GM23338 (cell line): ENCODE results near the gene EPS8L2. TPM values are rescaled to one million over a fixed set of nuclear protein-coding genes. Genes with fewer than 3 reads are reported as not detected.

ENCODE experiments used
- ATAC-seq: fragments of 200-7000 bp; cut with Tn5 transposase; 3 replicates; pipeline ENCODE4 v1.9.1; 2020
- DNase-seq: peaks from one replicate; pipeline ENCODE4 v3.0.0-alpha.2; 2015; ENCODE audit warnings: low spot score
- H2AFZ ChIP-seq: fragments of 200-600 bp; sonication (generic); 2 replicates; pipeline ENCODE4 v1.8.0; 2016; ENCODE audit warnings: antibody characterized with exemption, mild to moderate bottlenecking, moderate library complexity
- H3F3A ChIP-seq: fragments of 200-600 bp; sonication (generic); replicated peaks from 2 replicates; pipeline ENCODE4 v1.8.0; 2017; ENCODE audit warnings: antibody characterized with exemption, mixed run types, low read depth
- H3K27ac ChIP-seq: fragments of 200-600 bp; sonication (generic); 2 replicates; pipeline ENCODE4 v1.6.1; 2016; ENCODE audit warnings: low read depth
- H3K27me3 ChIP-seq: fragments of 200-600 bp; sonication (generic); 2 replicates; pipeline ENCODE4 v1.8.0; 2016; ENCODE audit warnings: mild to moderate bottlenecking, mixed run types, moderate library complexity; ENCODE audit not compliant: insufficient read depth
- H3K36me3 ChIP-seq: fragments of 200-600 bp; sonication (generic); 2 replicates; pipeline ENCODE4 v1.8.0; 2016; ENCODE audit warnings: mild to moderate bottlenecking; ENCODE audit not compliant: insufficient read depth
- H3K4me1 ChIP-seq: fragments of 200-600 bp; sonication (generic); 2 replicates; pipeline ENCODE4 v1.8.0; 2016; ENCODE audit warnings: mild to moderate bottlenecking, moderate library complexity; ENCODE audit not compliant: insufficient read depth
- H3K4me2 ChIP-seq: fragments of 200-600 bp; sonication (generic); 2 replicates; pipeline ENCODE4 v1.7.1; 2017; ENCODE audit warnings: mixed run types
- H3K4me3 ChIP-seq: fragments of 200-600 bp; sonication (generic); 2 replicates; pipeline ENCODE4 v1.6.1; 2016; ENCODE audit warnings: mixed run types
- H3K79me2 ChIP-seq: fragments of 200-600 bp; sonication (generic); replicated peaks from 2 replicates; pipeline ENCODE4 v1.8.0; 2017; ENCODE audit warnings: mild to moderate bottlenecking; ENCODE audit not compliant: insufficient read depth
- H3K9me2 ChIP-seq: fragments of 200-600 bp; sonication (generic); 2 replicates; pipeline ENCODE4 v1.8.0; 2017; ENCODE audit not compliant: insufficient read depth
- H4K20me1 ChIP-seq: fragments of 200-600 bp; sonication (generic); replicated peaks from 2 replicates; pipeline ENCODE4 v1.8.0; 2017; ENCODE audit warnings: mild to moderate bottlenecking; ENCODE audit not compliant: insufficient read depth
- H3K27ac Mint-ChIP-seq: 2 replicates; pipeline ENCODE4 v1.8.0; 2020; ENCODE audit warnings: inconsistent platforms, mild to moderate bottlenecking, moderate library complexity, mixed read lengths
- H3K27me3 Mint-ChIP-seq: 3 replicates; pipeline ENCODE4 v1.8.0; 2022; ENCODE audit warnings: low read depth, mild to moderate bottlenecking, moderate library complexity, mixed read lengths, inconsistent platforms; ENCODE audit not compliant: insufficient read depth, poor library complexity
- H3K36me3 Mint-ChIP-seq: 3 replicates; pipeline ENCODE4 v1.8.0; 2021; ENCODE audit warnings: low read depth, mild to moderate bottlenecking, inconsistent platforms, moderate library complexity, mixed read lengths
- H3K4me1 Mint-ChIP-seq: 3 replicates; pipeline ENCODE4 v1.8.0; 2020; ENCODE audit warnings: mild to moderate bottlenecking, inconsistent platforms, mixed read lengths
- H3K4me3 Mint-ChIP-seq: 3 replicates; pipeline ENCODE4 v1.8.0; 2021; ENCODE audit warnings: moderate library complexity, mild to moderate bottlenecking, inconsistent platforms, mixed read lengths
- H3K9me3 Mint-ChIP-seq: 3 replicates; pipeline ENCODE4 v1.8.0; 2020; ENCODE audit warnings: moderate library complexity, mild to moderate bottlenecking, inconsistent platforms, mixed read lengths
- CREB1 ChIP-seq: fragments of 250-450 bp; sonication (Bioruptor Pico); IDR thresholded peaks from 2 replicates; pipeline ENCODE4 v1.5.0; 2020; ENCODE audit warnings: low read depth, mild to moderate bottlenecking, moderate library complexity
- CTCF ChIP-seq, 2 experiments: fragments of 200-600 bp in 1 of 2; sonication (generic) in 1 of 2; conservative IDR thresholded peaks; 2 replicates each; pipeline versions ENCODE4 v1.5.1 to v1.6.1; 2016 to 2017; ENCODE audit warnings: antibody characterized with exemption in 2 of 2, low read depth in 2 of 2, mild to moderate bottlenecking in 2 of 2, moderate library complexity in 1 of 2
- EZH2 ChIP-seq: fragments of 200-600 bp; sonication (generic); IDR thresholded peaks from one replicate; pipeline ENCODE4 v1.8.0; 2017; ENCODE audit warnings: antibody characterized with exemption, mild to moderate bottlenecking, low read depth; ENCODE audit not compliant: unreplicated experiment
- EZH2phosphoT487 ChIP-seq: fragments of 200-600 bp; sonication (generic); IDR thresholded peaks from one replicate; pipeline ENCODE4 v1.8.1; 2018; ENCODE audit warnings: antibody characterized with exemption; ENCODE audit not compliant: unreplicated experiment
- JUNB ChIP-seq: IDR thresholded peaks from one replicate; pipeline ENCODE4 v1.6.1; 2016; ENCODE audit warnings: antibody characterized with exemption; ENCODE audit not compliant: unreplicated experiment
- POLR2AphosphoS5 ChIP-seq: IDR thresholded peaks from 2 replicates; pipeline ENCODE4 v1.6.1; 2016; ENCODE audit warnings: antibody characterized with exemption, low read depth
- REST ChIP-seq: IDR thresholded peaks from one replicate; pipeline ENCODE4 v1.6.1; 2018; ENCODE audit warnings: antibody characterized with exemption; ENCODE audit not compliant: unreplicated experiment
- STAT1 ChIP-seq: IDR thresholded peaks from one replicate; pipeline ENCODE4 v1.6.1; 2016; ENCODE audit warnings: antibody characterized with exemption; ENCODE audit not compliant: unreplicated experiment
- ZNF114 ChIP-seq: fragments of 250-450 bp; sonication (Bioruptor Pico); IDR thresholded peaks from 2 replicates; pipeline ENCODE4 v1.5.0; 2020; ENCODE audit warnings: mild to moderate bottlenecking, moderate library complexity
- polyA plus RNA-seq: library from polyadenylated mRNA; unstranded; fragments of >200 nt; fragmentation: Nextera tagmentation; extraction: Ambion mirVana; gene quantifications from 2 replicates; pipeline ENCODE4 v1.2.1, GENCODE V29; 2016
- total RNA-seq: library from RNA; depleted of rRNA; stranded (reverse); fragments of >200 nt; shearing (Covaris generic); gene quantifications from 2 replicates; pipeline ENCODE4 v1.2.3, GENCODE V29; 2014
- TF ChIP-seq, protein P1 (sequence below): IDR thresholded peaks from 2 replicates; pipeline ENCODE4 v1.6.1; 2016; ENCODE audit warnings: antibody characterized with exemption

The EPS8L2 gene
- total and polyA plus RNA-seq, 2 experiments from 2014 or later = 38.7 to 59.4 TPM

DNA sequence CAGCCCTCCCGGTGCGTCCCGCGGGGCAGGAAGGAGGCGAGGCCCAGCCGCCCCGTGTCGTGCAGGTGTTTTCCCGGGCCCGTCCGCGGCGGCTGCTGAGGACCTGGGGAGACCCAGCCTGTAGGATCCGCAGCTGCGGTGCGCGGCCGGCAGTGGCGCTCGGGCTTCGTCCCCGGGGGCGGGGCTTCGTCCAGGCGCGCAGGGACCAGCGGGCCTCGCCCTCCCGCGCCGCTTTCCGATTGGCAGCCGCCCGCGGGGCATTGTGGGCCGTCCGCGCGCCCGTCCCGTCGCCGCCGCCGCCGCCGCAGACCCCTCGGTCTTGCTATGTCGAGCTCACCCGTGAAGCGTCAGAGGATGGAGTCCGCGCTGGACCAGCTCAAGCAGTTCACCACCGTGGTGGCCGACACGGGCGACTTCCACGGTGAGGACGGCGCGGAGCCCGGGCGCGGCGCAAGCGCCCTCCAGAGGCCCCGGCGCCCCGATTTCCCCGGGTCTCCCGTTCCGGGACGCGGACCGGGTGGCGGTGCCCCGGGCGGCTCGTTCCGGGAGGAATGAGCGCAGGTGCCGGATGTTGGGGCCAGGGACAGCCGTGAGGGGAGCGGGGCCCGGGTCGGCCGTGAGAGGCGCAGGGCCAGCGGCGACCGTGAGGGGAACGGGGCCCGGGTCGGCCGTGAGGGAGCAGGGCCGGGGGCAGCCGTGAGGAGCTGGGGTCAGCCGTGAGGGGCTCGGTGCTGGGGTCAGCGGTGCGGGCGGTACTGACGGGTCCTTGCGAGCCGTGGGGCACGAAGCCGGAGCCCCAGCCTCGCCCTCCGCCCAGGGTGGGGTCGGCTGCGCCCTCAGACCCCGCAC is 41.4 kb downstream of the EPS8L2 start, which contains the start of gene TALDO1 (continued):
- peak; percentile 30 for TF ChIP-seq REST
- TF ChIP-seq CTCF (conservative IDR thresholded peaks at IDR 0.05; ENCODE audit: low read depth in 2 of 2) = 0 out of 4 replicates have a peak, but pooled peaks of 1 of the 2 experiments have one; percentile 11
- TF ChIP-seq ZNF114 = no peak
- TF ChIP-seq POLR2AphosphoS5 = peak; percentile 93
- no peak for TF ChIP-seq JUNB
- TF ChIP-seq, protein P1, sequence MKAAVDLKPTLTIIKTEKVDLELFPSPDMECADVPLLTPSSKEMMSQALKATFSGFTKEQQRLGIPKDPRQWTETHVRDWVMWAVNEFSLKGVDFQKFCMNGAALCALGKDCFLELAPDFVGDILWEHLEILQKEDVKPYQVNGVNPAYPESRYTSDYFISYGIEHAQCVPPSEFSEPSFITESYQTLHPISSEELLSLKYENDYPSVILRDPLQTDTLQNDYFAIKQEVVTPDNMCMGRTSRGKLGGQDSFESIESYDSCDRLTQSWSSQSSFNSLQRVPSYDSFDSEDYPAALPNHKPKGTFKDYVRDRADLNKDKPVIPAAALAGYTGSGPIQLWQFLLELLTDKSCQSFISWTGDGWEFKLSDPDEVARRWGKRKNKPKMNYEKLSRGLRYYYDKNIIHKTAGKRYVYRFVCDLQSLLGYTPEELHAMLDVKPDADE = no peak
- TF ChIP-seq EZH2phosphoT487 = no peak
- no peak for TF ChIP-seq EZH2
- TF ChIP-seq CREB1 (CRISPR knock-in tag) = 0 out of 2 replicates have a peak, but pooled peaks have one; percentile 24

DNA sequence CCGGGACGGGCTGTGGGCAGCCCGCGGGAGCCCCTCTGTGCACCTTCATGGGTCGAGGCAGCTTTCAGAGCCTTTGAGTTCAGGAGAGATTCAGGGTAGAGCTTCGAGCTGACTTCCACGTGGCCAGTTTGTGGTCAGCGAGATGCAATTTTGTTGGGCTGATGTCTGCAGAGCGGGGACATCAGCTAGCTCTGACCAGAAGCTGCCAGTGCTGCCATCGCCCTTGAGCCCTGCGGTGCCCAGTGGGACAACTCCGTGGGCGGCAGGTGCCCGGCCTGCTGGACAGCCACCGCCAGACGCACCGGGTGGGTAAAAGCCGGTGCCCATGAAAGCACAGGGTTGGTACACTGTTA is 42.0 kb downstream of the EPS8L2 start:
- H3K36me3 ChIP-seq = no peaks in the 10 kb centered on the region; the same call in 1 of the 2 replicates
- peak overlapping the region; percentile 67; the same call in 1 of the 2 replicates for H3K27ac ChIP-seq
- Mint-ChIP-seq H3K27ac (peak overlapping the region; percentile 78; the same call in 1 of the 2 replicates), H3K36me3 (peaks cover 30% of the 10 kb centered on the region), H3K9me3 (peaks cover 18% of the 10 kb centered on the region; the same call in 2 of the 3 replicates), H3K4me1 (peaks cover 29% of the 10 kb centered on the region), H3K4me3 (peak overlapping the region; percentile 86), H3K27me3 (peaks cover 25% of the 10 kb centered on the region)
- H3K4me1 ChIP-seq = peaks cover 34% of the 10 kb centered on the region
- H3K9me2 ChIP-seq = no peaks in the 10 kb centered on the region
- DNase-seq (no peak), ATAC-seq (peak; percentile 2)
- H4K20me1 ChIP-seq = peaks cover 26% of the 10 kb centered on the region
- H3K4me3 ChIP-seq = peak overlapping the region; percentile 89
- H2AFZ ChIP-seq = no peak overlapping the region
- H3F3A ChIP-seq = peaks cover 10% of the 10 kb centered on the region
- TF ChIP-seq EZH2phosphoT487 (no peak), STAT1 (no peak)
- H3K4me2 ChIP-seq = peak overlapping the region; percentile 97
- peaks cover 57% of the 10 kb centered on the region for H3K79me2 ChIP-seq
- H3K27me3 ChIP-seq = no peaks in the 10 kb centered on the region
